GM12865 (cell line): ENCODE measurements around the gene USF2.

Source experiments
- DNase-seq: peaks from one replicate; pipeline ENCODE4 v3.0.0; 2010; ENCODE audit warnings: low read depth
- H3K4me3 ChIP-seq: 2 replicates; pipeline ENCODE4 v1.5.1; 2011; ENCODE audit warnings: mild to moderate bottlenecking, low read depth, low read length, control low read depth
- CTCF ChIP-seq: IDR thresholded peaks from 2 replicates; pipeline ENCODE4 v1.5.1; 2011; ENCODE audit warnings: low read length, control low read depth, low read depth, inconsistent platforms; ENCODE audit not compliant: insufficient read depth; ENCODE audit errors: missing control alignments

USF2 gene

GRCh38 chr19:35262101-35262761 is 6.5 kb upstream of the USF2 start:
- no peak for TF ChIP-seq CTCF
- no peak for DNase-seq
- no peak overlapping the region for H3K4me3 ChIP-seq

- no peak overlapping the region for H3K4me3 ChIP-seq
- DNase-seq = no peak
- no peak for TF ChIP-seq CTCF
Measured at GRCh38 chr19:35264268-35265125, 4.3 kb upstream of the USF2 start.

- TF ChIP-seq CTCF = no peak
- H3K4me3 ChIP-seq = no peak overlapping the region
- no peak for DNase-seq
Measured at GRCh38 chr19:35265126-35265899, 3.4 kb upstream of the USF2 start.

- no peak for TF ChIP-seq CTCF
- H3K4me3 ChIP-seq = no peak overlapping the region
- DNase-seq = no peak
Measured at GRCh38 chr19:35265900-35266519, 2.8 kb upstream of the USF2 start.

GRCh38 chr19:35266520-35267352 is 2.0 kb upstream of the USF2 start:
- no peak for TF ChIP-seq CTCF
- H3K4me3 ChIP-seq = peak overlapping the region; percentile 88
- no peak for DNase-seq

- DNase-seq = peak; percentile 62
- peak overlapping the region; percentile 88 for H3K4me3 ChIP-seq
- no peak for TF ChIP-seq CTCF
Measured at GRCh38 chr19:35267353-35267817, 1.4 kb upstream of the USF2 start.
